T follicular helper cell (primary cell): ENCODE data around the gene EMC8.
"Not testable (repeated sequence)": the region's sequence is repeated elsewhere in the genome, so short reads cannot be mapped to it uniquely, and the experiment has no call there.

Source experiments
- DNase-seq: peaks from one replicate; pipeline ENCODE4 v3.0.0-alpha.2; 2020; ENCODE audit warnings: low read depth

Gene EMC8

GRCh38 chr16:85835227-85835751, 35.9 kb upstream of the EMC8 start:
- DNase-seq, result no peak

- DNase-seq, result no peak
Observed at GRCh38 chr16:85834741-85835140, 35.4 kb upstream of the EMC8 start.

- no peak for DNase-seq
Observed at GRCh38 chr16:85833219-85833920, 34.0 kb upstream of the EMC8 start.

- DNase-seq, result no peak
Observed at GRCh38 chr16:85832570-85833218, 33.4 kb upstream of the EMC8 start.

- DNase-seq, result no peak
Observed at GRCh38 chr16:85830821-85831220, 31.5 kb upstream of the EMC8 start.

GRCh38 chr16:85829751-85830445, 30.6 kb upstream of the EMC8 start:
- no peak for DNase-seq

- no peak for DNase-seq
Observed at GRCh38 chr16:85829171-85829719, 29.9 kb upstream of the EMC8 start.

- no peak for DNase-seq
Observed at GRCh38 chr16:85828166-85828565, 28.8 kb upstream of the EMC8 start.

- DNase-seq, result no peak
Observed at GRCh38 chr16:85826686-85827247, 27.4 kb upstream of the EMC8 start.

GRCh38 chr16:85825326-85825725, 26.0 kb upstream of the EMC8 start:
- DNase-seq, result no peak

- DNase-seq, result no peak
Observed at GRCh38 chr16:85824161-85825135, 25.1 kb upstream of the EMC8 start.

- DNase-seq, result no peak
Observed at GRCh38 chr16:85823328-85823920, 24.1 kb upstream of the EMC8 start.

- DNase-seq, result no peak
Observed at GRCh38 chr16:85822145-85822544, 22.8 kb upstream of the EMC8 start.

- peak; percentile 60 for DNase-seq
Observed at GRCh38 chr16:85821390-85822135, 22.2 kb upstream of the EMC8 start.

- DNase-seq, result no peak
Observed at GRCh38 chr16:85820604-85821372, 21.4 kb upstream of the EMC8 start.

GRCh38 chr16:85819771-85820170, 20.4 kb upstream of the EMC8 start:
- DNase-seq, result no peak

GRCh38 chr16:85819245-85819644, 19.9 kb upstream of the EMC8 start:
- peak; percentile 73 for DNase-seq

GRCh38 chr16:85817195-85817594, 17.9 kb upstream of the EMC8 start:
- not testable (repeated sequence) for DNase-seq

GRCh38 chr16:85816159-85816558, 16.8 kb upstream of the EMC8 start:
- no peak for DNase-seq
